Measurements from ENCODE around the gene ETFB. TPM values are rescaled to one million over a fixed set of nuclear protein-coding genes. Genes with fewer than 3 reads are reported as not detected.
A peak's percentile ranks its signal among the peaks of the same experiment; 100 is the strongest.

The ETFB gene
- total and polyA plus RNA-seq, 9 of the 15 experiments (the other 6 are each of a cell fraction or from before 2014, with no cell fraction given): 18.1 to 143 (median 96.1) TPM

DNA sequence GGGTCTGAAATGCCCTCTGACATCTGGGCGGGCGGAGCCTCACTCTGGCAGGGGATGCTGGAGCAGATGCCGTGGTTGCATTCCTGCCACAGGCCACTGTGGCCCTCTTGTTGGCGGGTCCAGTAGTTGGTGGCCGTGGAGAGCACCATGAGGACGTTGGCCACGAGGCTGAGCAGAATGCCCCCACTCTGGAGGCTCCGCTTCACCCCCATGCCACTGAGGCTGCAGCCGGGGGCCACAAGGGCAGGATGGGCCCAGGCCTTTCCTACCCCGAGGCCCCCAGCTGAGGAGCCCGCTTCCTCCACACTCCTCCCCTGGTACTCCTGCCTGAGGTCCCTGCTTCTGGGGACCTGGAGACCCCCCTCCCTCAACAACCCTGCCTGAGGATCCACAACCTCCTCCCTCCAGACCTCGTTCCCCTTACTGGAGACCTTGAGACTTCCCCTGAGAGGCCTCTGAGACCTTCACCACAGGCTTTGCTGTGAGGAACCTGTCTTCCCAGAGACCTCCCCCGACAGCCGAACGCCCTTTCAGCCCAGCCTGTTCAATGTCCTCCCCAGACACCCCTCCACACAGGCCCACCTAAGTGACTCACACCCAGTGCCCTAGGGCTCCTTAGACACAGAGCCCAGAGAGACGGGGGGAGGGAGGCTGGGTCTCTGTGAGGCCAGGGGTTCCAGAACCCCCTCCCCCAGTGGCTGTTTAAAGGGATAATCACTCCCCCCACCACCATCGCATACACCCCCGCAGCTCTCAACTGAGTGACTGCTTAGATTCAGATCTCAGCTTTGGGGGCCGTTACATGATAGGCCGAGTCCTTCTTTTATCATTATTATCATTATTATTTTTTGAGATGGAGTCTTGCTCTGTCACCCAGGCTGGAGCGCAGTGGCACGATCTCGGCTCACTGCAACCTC lies 2.4 kb upstream of the ETFB start, which contains the start of gene CLDND2 (continued):
- TF ChIP-seq, protein P1, sequence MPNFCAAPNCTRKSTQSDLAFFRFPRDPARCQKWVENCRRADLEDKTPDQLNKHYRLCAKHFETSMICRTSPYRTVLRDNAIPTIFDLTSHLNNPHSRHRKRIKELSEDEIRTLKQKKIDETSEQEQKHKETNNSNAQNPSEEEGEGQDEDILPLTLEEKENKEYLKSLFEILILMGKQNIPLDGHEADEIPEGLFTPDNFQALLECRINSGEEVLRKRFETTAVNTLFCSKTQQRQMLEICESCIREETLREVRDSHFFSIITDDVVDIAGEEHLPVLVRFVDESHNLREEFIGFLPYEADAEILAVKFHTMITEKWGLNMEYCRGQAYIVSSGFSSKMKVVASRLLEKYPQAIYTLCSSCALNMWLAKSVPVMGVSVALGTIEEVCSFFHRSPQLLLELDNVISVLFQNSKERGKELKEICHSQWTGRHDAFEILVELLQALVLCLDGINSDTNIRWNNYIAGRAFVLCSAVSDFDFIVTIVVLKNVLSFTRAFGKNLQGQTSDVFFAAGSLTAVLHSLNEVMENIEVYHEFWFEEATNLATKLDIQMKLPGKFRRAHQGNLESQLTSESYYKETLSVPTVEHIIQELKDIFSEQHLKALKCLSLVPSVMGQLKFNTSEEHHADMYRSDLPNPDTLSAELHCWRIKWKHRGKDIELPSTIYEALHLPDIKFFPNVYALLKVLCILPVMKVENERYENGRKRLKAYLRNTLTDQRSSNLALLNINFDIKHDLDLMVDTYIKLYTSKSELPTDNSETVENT (CRISPR knock-in tag; IDR thresholded peaks at IDR 0.05): 0 out of 2 replicates have a peak, but pooled peaks have one; percentile 27
- TF ChIP-seq, protein P2, sequence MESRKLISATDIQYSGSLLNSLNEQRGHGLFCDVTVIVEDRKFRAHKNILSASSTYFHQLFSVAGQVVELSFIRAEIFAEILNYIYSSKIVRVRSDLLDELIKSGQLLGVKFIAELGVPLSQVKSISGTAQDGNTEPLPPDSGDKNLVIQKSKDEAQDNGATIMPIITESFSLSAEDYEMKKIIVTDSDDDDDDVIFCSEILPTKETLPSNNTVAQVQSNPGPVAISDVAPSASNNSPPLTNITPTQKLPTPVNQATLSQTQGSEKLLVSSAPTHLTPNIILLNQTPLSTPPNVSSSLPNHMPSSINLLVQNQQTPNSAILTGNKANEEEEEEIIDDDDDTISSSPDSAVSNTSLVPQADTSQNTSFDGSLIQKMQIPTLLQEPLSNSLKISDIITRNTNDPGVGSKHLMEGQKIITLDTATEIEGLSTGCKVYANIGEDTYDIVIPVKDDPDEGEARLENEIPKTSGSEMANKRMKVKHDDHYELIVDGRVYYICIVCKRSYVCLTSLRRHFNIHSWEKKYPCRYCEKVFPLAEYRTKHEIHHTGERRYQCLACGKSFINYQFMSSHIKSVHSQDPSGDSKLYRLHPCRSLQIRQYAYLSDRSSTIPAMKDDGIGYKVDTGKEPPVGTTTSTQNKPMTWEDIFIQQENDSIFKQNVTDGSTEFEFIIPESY (CRISPR knock-in tag; IDR thresholded peaks at IDR 0.05): 0 out of 2 replicates have a peak, but pooled peaks have one; percentile 8
- TF ChIP-seq SMARCE1 (IDR thresholded peaks at IDR 0.05) (0 out of 2 replicates have a peak, but pooled peaks have one; percentile 39), ZBTB8A (IDR thresholded peaks at IDR 0.05; ENCODE audit: partially characterized antibody) (no peak), CSDE1 (IDR thresholded peaks at IDR 0.05) (no peak), EGR1 (conservative IDR thresholded peaks at IDR 0.05) (peak; percentile 79)

All from K562 (cell line).